Measurements from ENCODE around the gene GAN. TPM values are rescaled to one million over a fixed set of nuclear protein-coding genes. Genes with fewer than 3 reads are reported as not detected.

GAN gene
- total and polyA plus RNA-seq, 10 of the 15 experiments (the other 5 are each of a cell fraction or from before 2014, with no cell fraction given): 0.42 to 8.4 (median 2.5) TPM

DNA sequence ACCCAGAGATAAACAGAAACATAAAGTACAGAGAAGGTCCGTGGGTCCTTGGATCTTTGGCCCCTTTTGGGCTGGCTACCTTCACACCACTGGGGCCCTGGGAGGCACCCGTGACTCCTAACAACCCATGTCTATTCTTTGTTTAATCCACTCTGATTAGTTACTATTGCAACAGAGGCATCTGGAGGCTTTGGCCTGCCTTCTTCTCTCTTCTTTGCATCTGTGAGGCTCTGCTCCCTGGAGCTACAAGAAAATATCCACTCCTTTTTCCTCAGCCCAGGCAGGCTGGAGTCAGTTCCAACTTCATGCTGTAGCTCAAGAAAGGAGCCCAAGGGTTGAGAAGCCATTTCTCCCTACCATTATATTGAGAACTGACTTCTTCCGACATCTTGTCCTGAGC is 120.3 kb downstream of the GAN start:
- CTCF ChIA-PET: interaction anchor here (0.8 kb wide), 1 partner anchor 32 kb away, joined by 3 read pairs; no protein-coding TSS in a partner anchor

More for the DNA sequence above, 120.3 kb downstream of the GAN start:
- no peaks in the 10 kb centered on the region for H3K9me3 ChIP-seq (replicated peaks; ENCODE audit: control insufficient read depth, insufficient read depth, low read length)
- ChIA-PET RAD21 (ENCODE audit: unreplicated experiment) (interaction anchor here (0.9 kb wide), 1 partner anchor 9 kb away, joined by 3 read pairs; no protein-coding TSS in a partner anchor), POLR2A (no interaction called here), SMC1A (ENCODE audit: uncharacterized antibody, unreplicated experiment) (interaction anchor here (1.4 kb wide), 1 partner anchor 11 kb away, joined by 3 read pairs; no protein-coding TSS in a partner anchor)
- no peak overlapping the region for H2AFZ ChIP-seq (ENCODE audit: control insufficient read depth, low read depth, low read length)
- in situ Hi-C loops (cut with MboI): no loop called here
- H3K36me3 ChIP-seq (ENCODE audit: control insufficient read depth in 2 of 2, insufficient read depth in 2 of 2, low read length in 1 of 2): no peaks in the 10 kb centered on the region; a peak in 1 of 4 replicates
- FAIRE-seq (no peak), ATAC-seq (no peak), DNase-seq (ENCODE audit: low read depth, low spot score) (no peak)
- H3K79me2 ChIP-seq (ENCODE audit: control insufficient read depth, insufficient read depth, low read length): no peaks in the 10 kb centered on the region
- H4K20me1 ChIP-seq (ENCODE audit: control insufficient read depth, insufficient read depth): no peaks in the 10 kb centered on the region
- intact Hi-C loops (cut with micrococcal nuclease; ENCODE audit: unreplicated experiment): no loop called here
- 95% methylated on average over 3 of the region's 3 CpGs for WGBS (ENCODE audit: insufficient coverage, insufficient replicate concordance, low lambda C conversion rate, missing lambda C conversion rate)
- no peaks in the 10 kb centered on the region for H3K27me3 ChIP-seq (replicated peaks in 1 of 2; ENCODE audit: control insufficient read depth in 2 of 2, insufficient read depth in 2 of 2, low read length in 1 of 2)
- TF ChIP-seq IKZF1 (conservative IDR thresholded peaks at IDR 0.05): no peak
- no peak for TF ChIP-seq ZBTB4 (CRISPR knock-in tag; IDR thresholded peaks at IDR 0.05)
- TF ChIP-seq EGR1 (IDR thresholded peaks at IDR 0.05; ENCODE audit: borderline replicate concordance in 1 of 2, low read depth in 2 of 2, low read length in 2 of 2): no peak
- TF ChIP-seq, protein P1, sequence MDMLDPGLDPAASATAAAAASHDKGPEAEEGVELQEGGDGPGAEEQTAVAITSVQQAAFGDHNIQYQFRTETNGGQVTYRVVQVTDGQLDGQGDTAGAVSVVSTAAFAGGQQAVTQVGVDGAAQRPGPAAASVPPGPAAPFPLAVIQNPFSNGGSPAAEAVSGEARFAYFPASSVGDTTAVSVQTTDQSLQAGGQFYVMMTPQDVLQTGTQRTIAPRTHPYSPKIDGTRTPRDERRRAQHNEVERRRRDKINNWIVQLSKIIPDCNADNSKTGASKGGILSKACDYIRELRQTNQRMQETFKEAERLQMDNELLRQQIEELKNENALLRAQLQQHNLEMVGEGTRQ (IDR thresholded peaks at IDR 0.05; ENCODE audit: borderline replicate concordance, low read depth, low read length): no peak
- no peak for TF ChIP-seq SP1 (IDR thresholded peaks at IDR 0.05; ENCODE audit: low read depth, low read length)
- TF ChIP-seq RAD51 (IDR thresholded peaks at IDR 0.05): no peak
- no peak for TF ChIP-seq BACH1 (IDR thresholded peaks at IDR 0.05; ENCODE audit: borderline replicate concordance)
- TF ChIP-seq SMAD5 (IDR thresholded peaks at IDR 0.05; ENCODE audit: low read depth): no peak
- TF ChIP-seq NR2F1 (conservative IDR thresholded peaks at IDR 0.05): no peak
- TF ChIP-seq, protein P2, sequence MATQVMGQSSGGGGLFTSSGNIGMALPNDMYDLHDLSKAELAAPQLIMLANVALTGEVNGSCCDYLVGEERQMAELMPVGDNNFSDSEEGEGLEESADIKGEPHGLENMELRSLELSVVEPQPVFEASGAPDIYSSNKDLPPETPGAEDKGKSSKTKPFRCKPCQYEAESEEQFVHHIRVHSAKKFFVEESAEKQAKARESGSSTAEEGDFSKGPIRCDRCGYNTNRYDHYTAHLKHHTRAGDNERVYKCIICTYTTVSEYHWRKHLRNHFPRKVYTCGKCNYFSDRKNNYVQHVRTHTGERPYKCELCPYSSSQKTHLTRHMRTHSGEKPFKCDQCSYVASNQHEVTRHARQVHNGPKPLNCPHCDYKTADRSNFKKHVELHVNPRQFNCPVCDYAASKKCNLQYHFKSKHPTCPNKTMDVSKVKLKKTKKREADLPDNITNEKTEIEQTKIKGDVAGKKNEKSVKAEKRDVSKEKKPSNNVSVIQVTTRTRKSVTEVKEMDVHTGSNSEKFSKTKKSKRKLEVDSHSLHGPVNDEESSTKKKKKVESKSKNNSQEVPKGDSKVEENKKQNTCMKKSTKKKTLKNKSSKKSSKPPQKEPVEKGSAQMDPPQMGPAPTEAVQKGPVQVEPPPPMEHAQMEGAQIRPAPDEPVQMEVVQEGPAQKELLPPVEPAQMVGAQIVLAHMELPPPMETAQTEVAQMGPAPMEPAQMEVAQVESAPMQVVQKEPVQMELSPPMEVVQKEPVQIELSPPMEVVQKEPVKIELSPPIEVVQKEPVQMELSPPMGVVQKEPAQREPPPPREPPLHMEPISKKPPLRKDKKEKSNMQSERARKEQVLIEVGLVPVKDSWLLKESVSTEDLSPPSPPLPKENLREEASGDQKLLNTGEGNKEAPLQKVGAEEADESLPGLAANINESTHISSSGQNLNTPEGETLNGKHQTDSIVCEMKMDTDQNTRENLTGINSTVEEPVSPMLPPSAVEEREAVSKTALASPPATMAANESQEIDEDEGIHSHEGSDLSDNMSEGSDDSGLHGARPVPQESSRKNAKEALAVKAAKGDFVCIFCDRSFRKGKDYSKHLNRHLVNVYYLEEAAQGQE (IDR thresholded peaks at IDR 0.05; ENCODE audit: low read depth, low read length): no peak
- TF ChIP-seq NFYA (IDR thresholded peaks at IDR 0.05; ENCODE audit: borderline replicate concordance, low read depth, low read length): no peak
- no peak for TF ChIP-seq GABPA (IDR thresholded peaks at IDR 0.05; ENCODE audit: low read depth)
- no TSS peak for BruUV-seq (replicated peaks)
- no peak overlapping the region for H3K9ac ChIP-seq (ENCODE audit: control insufficient read depth, insufficient read depth, low read length)
- H3K4me3 ChIP-seq: no peak overlapping the region
- H3K27ac ChIP-seq (ENCODE audit: control insufficient read depth, insufficient read depth): no peak overlapping the region
- H3K4me1 ChIP-seq (ENCODE audit: control insufficient read depth, insufficient read depth, low read length): peaks cover 22% of the 10 kb centered on the region
- H3K4me2 ChIP-seq (ENCODE audit: control insufficient read depth, insufficient read depth): no peak overlapping the region
